Uterus (tissue), 2 donors: ENCODE results near the gene RNASEL.

Source experiments
- POLR2A ChIP-seq, 2 donors: fragments of 450-650 bp; IDR thresholded peaks; one replicate each; pipeline ENCODE4 v1.6.1; 2016; ENCODE audit warnings: antibody characterized with exemption in 2 of 2, mild to moderate bottlenecking in 1 of 2, moderate library complexity in 1 of 2
- TF ChIP-seq, protein P1 (sequence below), 4 experiments: fragments of 200-600 bp in 2 of 4; fragments of 450-650 bp in 2 of 4; sonication (generic) in 2 of 4; IDR thresholded peaks; one replicate each; pipeline ENCODE4 v1.5.1; 2016 to 2019; ENCODE audit warnings: antibody characterized with exemption in 4 of 4, mild to moderate bottlenecking in 2 of 4, moderate library complexity in 1 of 4

DNA sequence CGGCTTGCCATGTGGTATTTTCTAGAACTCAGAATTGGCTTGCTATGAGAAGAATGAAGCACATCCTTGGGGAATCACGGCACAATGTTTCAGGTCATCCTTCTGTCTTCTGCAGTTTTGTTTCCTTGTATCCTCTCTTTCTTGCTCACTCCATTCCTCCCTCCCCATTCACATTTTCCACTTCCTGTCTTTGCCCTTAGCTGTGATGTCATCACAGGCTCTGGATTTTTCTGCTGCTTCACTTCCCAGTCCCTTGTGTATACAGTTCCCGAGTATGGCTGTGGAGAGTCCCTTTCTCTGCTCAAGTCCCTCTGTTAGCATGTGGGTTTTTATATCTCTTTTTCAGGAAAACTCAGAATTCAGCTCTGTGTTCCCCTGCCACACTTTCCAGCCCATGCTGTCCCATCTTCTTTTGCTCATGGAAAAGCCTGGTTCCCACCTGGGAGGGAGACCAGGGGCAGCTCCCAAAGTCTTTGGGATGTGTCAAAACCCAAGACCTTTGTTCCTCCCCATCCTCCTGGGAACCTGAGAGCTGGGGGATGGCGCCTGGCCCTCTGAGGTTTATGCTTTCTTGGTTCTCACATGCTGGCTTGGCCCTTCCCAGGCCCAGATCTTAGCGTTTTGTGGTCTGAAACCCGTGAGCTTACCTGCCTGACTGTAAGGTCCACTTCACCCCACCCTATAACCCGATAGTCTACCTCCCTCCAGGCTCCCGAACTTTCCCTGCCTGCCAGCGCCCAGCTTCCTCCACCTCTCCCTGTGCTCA is 20.0 kb upstream of the RNASEL start:
- TF ChIP-seq, protein P1, sequence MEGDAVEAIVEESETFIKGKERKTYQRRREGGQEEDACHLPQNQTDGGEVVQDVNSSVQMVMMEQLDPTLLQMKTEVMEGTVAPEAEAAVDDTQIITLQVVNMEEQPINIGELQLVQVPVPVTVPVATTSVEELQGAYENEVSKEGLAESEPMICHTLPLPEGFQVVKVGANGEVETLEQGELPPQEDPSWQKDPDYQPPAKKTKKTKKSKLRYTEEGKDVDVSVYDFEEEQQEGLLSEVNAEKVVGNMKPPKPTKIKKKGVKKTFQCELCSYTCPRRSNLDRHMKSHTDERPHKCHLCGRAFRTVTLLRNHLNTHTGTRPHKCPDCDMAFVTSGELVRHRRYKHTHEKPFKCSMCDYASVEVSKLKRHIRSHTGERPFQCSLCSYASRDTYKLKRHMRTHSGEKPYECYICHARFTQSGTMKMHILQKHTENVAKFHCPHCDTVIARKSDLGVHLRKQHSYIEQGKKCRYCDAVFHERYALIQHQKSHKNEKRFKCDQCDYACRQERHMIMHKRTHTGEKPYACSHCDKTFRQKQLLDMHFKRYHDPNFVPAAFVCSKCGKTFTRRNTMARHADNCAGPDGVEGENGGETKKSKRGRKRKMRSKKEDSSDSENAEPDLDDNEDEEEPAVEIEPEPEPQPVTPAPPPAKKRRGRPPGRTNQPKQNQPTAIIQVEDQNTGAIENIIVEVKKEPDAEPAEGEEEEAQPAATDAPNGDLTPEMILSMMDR (IDR thresholded peaks at IDR 0.05) = no peak
- no peak for TF ChIP-seq POLR2A (IDR thresholded peaks at IDR 0.05)
